ENCODE measurements around the gene BTNL2.
A peak's percentile ranks its signal among the peaks of the same experiment; 100 is the strongest.
"Not testable (repeated sequence)": the region's sequence is repeated elsewhere in the genome, so short reads cannot be mapped to it uniquely, and the experiment has no call there.

Gene BTNL2

DNA sequence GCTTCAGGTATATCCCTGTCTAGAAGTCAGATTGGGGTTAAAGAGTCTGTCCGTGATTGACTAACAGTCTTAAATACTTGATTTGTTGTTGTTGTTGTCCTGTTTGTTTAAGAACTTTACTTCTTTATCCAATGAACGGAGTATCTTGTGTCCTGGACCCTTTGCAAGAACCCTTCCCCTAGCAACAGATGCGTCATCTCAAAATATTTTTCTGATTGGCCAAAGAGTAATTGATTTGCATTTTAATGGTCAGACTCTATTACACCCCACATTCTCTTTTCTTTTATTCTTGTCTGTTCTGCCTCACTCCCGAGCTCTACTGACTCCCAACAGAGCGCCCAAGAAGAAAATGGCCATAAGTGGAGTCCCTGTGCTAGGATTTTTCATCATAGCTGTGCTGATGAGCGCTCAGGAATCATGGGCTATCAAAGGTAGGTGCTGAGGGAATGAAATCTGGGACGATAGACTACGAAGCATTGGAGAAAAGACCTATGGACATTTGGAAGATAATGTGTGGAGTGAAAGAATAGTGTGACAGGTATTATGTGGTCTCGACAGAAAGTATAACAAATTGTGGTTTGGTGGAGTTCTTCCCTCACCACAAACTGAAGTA lies 32.7 kb upstream of the BTNL2 start, which contains the start of gene HLA-DRA:
HLA-DRA (plus strand) TSS at position 286 of the 613 bp plus-strand sequence; CDS start at position 350, 64 bp downstream.
- peak; percentile 36 for DNase-seq (ENCODE audit: low read depth)
- no peak within 1 kb of the TSS for H3K4me3 ChIP-seq (ENCODE audit: low read length)
- TF ChIP-seq, protein P1, sequence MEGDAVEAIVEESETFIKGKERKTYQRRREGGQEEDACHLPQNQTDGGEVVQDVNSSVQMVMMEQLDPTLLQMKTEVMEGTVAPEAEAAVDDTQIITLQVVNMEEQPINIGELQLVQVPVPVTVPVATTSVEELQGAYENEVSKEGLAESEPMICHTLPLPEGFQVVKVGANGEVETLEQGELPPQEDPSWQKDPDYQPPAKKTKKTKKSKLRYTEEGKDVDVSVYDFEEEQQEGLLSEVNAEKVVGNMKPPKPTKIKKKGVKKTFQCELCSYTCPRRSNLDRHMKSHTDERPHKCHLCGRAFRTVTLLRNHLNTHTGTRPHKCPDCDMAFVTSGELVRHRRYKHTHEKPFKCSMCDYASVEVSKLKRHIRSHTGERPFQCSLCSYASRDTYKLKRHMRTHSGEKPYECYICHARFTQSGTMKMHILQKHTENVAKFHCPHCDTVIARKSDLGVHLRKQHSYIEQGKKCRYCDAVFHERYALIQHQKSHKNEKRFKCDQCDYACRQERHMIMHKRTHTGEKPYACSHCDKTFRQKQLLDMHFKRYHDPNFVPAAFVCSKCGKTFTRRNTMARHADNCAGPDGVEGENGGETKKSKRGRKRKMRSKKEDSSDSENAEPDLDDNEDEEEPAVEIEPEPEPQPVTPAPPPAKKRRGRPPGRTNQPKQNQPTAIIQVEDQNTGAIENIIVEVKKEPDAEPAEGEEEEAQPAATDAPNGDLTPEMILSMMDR (conservative IDR thresholded peaks at IDR 0.05; ENCODE audit: low read length), result no peak

DNA sequence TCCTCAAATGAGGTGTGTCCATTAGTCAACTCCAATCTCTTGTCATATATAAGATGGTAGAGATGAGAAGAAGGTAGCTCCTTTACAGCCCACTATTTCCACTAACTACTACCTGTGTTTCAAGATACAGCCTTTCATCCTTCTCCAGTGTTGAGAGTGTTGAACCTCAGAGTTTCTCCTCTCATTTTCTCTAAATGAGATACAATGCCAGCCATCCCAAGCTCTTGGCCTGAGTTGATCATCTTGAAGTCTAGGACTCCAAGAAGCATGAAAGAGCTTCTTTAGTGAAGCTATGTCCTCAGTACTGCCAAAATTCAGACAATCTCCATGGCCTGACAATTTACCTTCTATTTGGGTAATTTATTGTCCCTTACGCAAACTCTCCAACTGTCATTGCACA lies 32.2 kb upstream of the BTNL2 start:
- no peak for DNase-seq (ENCODE audit: low read depth)
- TF ChIP-seq, protein P1 (conservative IDR thresholded peaks at IDR 0.05; ENCODE audit: low read length), result no peak
- H3K4me3 ChIP-seq (ENCODE audit: low read length), result no peak overlapping the region

DNA sequence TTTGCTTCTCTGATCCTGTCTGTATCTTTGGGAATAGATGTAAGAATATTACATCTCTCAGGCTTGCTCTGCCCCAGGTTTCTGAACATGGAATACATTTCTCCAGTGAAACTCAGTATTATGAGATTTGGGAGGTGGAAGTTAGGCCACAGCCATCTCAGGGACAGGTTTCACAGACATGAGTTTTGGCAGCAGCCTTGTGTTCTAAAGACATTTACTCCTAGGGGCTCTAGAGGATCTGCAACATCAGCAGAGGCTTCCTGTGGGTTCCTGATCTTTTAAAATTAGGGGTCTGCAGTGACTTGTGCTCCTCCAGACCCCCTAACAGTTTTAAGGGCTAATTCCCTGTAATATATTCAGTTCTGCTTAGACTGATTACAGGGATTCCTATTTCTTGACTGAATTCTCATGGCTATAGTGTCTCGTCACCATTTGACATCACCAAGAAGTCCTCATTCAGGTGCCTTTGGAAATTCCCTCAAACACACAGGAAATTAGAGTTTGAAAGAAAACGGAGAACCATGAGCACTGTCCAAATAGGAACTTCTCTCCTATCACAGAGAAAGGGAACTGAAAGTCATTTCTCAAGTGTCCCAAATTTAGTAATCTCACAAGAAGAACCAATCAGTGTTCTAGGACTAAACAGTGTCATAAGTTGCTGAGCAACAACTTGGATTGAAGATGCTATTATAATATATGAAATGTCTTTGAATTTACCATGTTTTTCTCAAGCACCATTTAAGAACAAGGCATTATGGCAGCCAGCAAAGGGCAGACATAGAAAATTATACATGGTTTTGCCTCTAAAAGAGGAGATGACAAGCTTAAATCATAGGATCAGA lies 30.2 kb upstream of the BTNL2 start:
- DNase-seq (ENCODE audit: low read depth), result peak; percentile 18
- H3K4me3 ChIP-seq (ENCODE audit: low read length), result no peak overlapping the region
- TF ChIP-seq, protein P1 (conservative IDR thresholded peaks at IDR 0.05; ENCODE audit: low read length), result no peak

DNA sequence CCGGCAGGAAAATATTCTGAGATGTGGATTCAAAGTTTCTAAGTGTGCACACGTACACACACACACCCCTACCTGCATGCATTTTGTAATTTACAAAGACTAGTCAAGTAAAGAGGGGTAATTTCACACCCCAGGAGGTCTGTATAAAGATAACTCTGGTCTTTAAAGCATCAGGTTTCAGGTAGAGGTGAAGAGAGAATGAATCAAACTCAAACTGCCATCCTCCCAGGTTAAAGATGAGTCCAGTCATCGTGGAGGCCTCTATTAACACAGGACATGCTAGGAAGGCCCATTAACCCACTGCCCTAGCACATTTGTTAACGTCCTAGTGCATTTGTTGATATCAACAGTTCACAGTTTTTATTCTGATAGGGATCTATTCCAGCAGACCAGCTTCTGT lies 29.2 kb upstream of the BTNL2 start:
- DNase-seq (ENCODE audit: low read depth), result no peak

GRCh38 chr6:32433950-32434349 lies 27.0 kb upstream of the BTNL2 start:
- DNase-seq (ENCODE audit: low read depth); H3K4me3 ChIP-seq (ENCODE audit: low read length): not testable (repeated sequence)

More for the DNA sequence above, 29.2 kb upstream of the BTNL2 start:
- TF ChIP-seq, protein P1 (conservative IDR thresholded peaks at IDR 0.05; ENCODE audit: low read length), result no peak
- H3K4me3 ChIP-seq (ENCODE audit: low read length), result no peak overlapping the region

GRCh38 chr6:32432050-32432450 lies 25.1 kb upstream of the BTNL2 start:
- peak; percentile 22 for DNase-seq (ENCODE audit: low read depth)
- no peak overlapping the region for H3K4me3 ChIP-seq (ENCODE audit: low read length)
- TF ChIP-seq, protein P1 (conservative IDR thresholded peaks at IDR 0.05; ENCODE audit: low read length), result peak; percentile 41

GRCh38 chr6:32431142-32431541 lies 24.2 kb upstream of the BTNL2 start:
- no peak for DNase-seq (ENCODE audit: low read depth)
- no peak overlapping the region for H3K4me3 ChIP-seq (ENCODE audit: low read length)
- TF ChIP-seq, protein P1 (conservative IDR thresholded peaks at IDR 0.05; ENCODE audit: low read length), result no peak
